B cell (primary cell): ENCODE data around the gene FADS2.

Experiments used
- CTCF ChIP-seq: fragments of 200-600 bp; IDR thresholded peaks from one replicate; pipeline ENCODE4 v1.8.0; 2022; ENCODE audit warnings: antibody characterized with exemption, mild to moderate bottlenecking
- EZH2 ChIP-seq: IDR thresholded peaks from 2 replicates; pipeline ENCODE4 v1.6.1; 2012; ENCODE audit warnings: borderline replicate concordance, low read depth, mild to moderate bottlenecking, moderate library complexity, low read length; ENCODE audit not compliant: insufficient read depth, poor library complexity, severe bottlenecking

- TF ChIP-seq CTCF (no peak), EZH2 (no peak)
Observed at GRCh38 chr11:61853698-61854169, 25.6 kb downstream of the FADS2 start.
